H9 (cell line): ENCODE measurements around the gene PTPN7. TPM values are rescaled to one million over a fixed set of nuclear protein-coding genes. Genes with fewer than 3 reads are reported as not detected.

Experiments
- DNase-seq: peaks from one replicate; pipeline ENCODE4 v3.0.0-alpha.2; 2017
- H2AFZ ChIP-seq: one replicate; pipeline ENCODE4 v1.6.1; 2013; ENCODE audit warnings: mild to moderate bottlenecking, low read length, control low read depth, moderate library complexity
- H2AK5ac ChIP-seq: 2 replicates; pipeline ENCODE4 v1.6.1; 2013; ENCODE audit warnings: low read length, control low read depth, mixed read lengths; ENCODE audit not compliant: insufficient read length
- H2BK120ac ChIP-seq: one replicate; pipeline ENCODE4 v1.6.1; 2013; ENCODE audit warnings: low read depth, mild to moderate bottlenecking, low read length, control low read depth, inconsistent platforms; ENCODE audit not compliant: poor library complexity, severe bottlenecking
- H2BK12ac ChIP-seq: 2 replicates; pipeline ENCODE4 v1.6.1; 2013; ENCODE audit warnings: low read length, control low read depth, mixed read lengths, low read depth; ENCODE audit not compliant: insufficient read length
- H2BK15ac ChIP-seq: 2 replicates; pipeline ENCODE4 v1.6.1; 2013; ENCODE audit warnings: low read depth, low read length, control low read depth
- H2BK20ac ChIP-seq: one replicate; pipeline ENCODE4 v1.6.1; 2013; ENCODE audit warnings: low read depth, mild to moderate bottlenecking, low read length, control low read depth, inconsistent platforms; ENCODE audit not compliant: poor library complexity, severe bottlenecking
- H2BK5ac ChIP-seq: 2 replicates; pipeline ENCODE4 v1.6.1; 2013; ENCODE audit warnings: low read length, control low read depth, mixed read lengths; ENCODE audit not compliant: insufficient read length
- H3K14ac ChIP-seq: 2 replicates; pipeline ENCODE4 v1.6.1; 2013; ENCODE audit warnings: low read length, control low read depth; ENCODE audit not compliant: insufficient read depth
- H3K18ac ChIP-seq: 2 replicates; pipeline ENCODE4 v1.6.1; 2013; ENCODE audit warnings: low read depth, mild to moderate bottlenecking, mixed read lengths, low read length, control low read depth; ENCODE audit not compliant: insufficient read length
- H3K23ac ChIP-seq: 2 replicates; pipeline ENCODE4 v1.6.1; 2013; ENCODE audit warnings: low read length, control low read depth, mixed read lengths, low read depth; ENCODE audit not compliant: insufficient read length
- H3K23me2 ChIP-seq: 2 replicates; pipeline ENCODE4 v1.6.1; 2013; ENCODE audit warnings: low read depth, mild to moderate bottlenecking, mixed read lengths, low read length, control low read depth; ENCODE audit not compliant: insufficient read length, poor library complexity, severe bottlenecking
- H3K27ac ChIP-seq: 2 replicates; pipeline ENCODE4 v1.5.1; 2013; ENCODE audit warnings: low read length, control low read depth, mixed read lengths, low read depth; ENCODE audit not compliant: insufficient read length
- H3K27me3 ChIP-seq: 2 replicates; pipeline ENCODE4 v1.6.1; 2013; ENCODE audit warnings: low read length, control low read depth, inconsistent platforms; ENCODE audit not compliant: insufficient read depth
- H3K4ac ChIP-seq: 2 replicates; pipeline ENCODE4 v1.6.1; 2013; ENCODE audit warnings: low read depth, mild to moderate bottlenecking, control low read depth, inconsistent platforms, low read length, moderate library complexity
- H3K4me1 ChIP-seq: 2 replicates; pipeline ENCODE4 v1.6.1; 2013; ENCODE audit warnings: low read length, control low read depth, inconsistent platforms; ENCODE audit not compliant: insufficient read depth
- H3K4me2 ChIP-seq: 2 replicates; pipeline ENCODE4 v1.6.1; 2013; ENCODE audit warnings: low read length, control low read depth, mixed read lengths; ENCODE audit not compliant: insufficient read length, insufficient read depth
- H3K56ac ChIP-seq: 2 replicates; pipeline ENCODE4 v1.6.1; 2013; ENCODE audit warnings: low read depth, mild to moderate bottlenecking, mixed read lengths, low read length, control low read depth; ENCODE audit not compliant: insufficient read length
- H3K79me1 ChIP-seq: 2 replicates; pipeline ENCODE4 v1.6.1; 2013; ENCODE audit warnings: low read depth, mild to moderate bottlenecking, moderate library complexity, low read length, control low read depth, inconsistent platforms; ENCODE audit not compliant: insufficient read depth, poor library complexity, severe bottlenecking
- H3K79me2 ChIP-seq: 2 replicates; pipeline ENCODE4 v1.6.1; 2013; ENCODE audit warnings: low read length, control low read depth, inconsistent platforms; ENCODE audit not compliant: insufficient read depth
- H3K9ac ChIP-seq: 2 replicates; pipeline ENCODE4 v1.6.1; 2013; ENCODE audit warnings: low read length, control low read depth, mixed read lengths; ENCODE audit not compliant: insufficient read length; ENCODE audit errors: extremely low read depth
- H3K9me3 ChIP-seq: one replicate; pipeline ENCODE4 v1.6.1; 2013; ENCODE audit warnings: low read depth, low read length, inconsistent platforms; ENCODE audit not compliant: control insufficient read depth
- H3T11ph ChIP-seq: one replicate; pipeline ENCODE4 v1.6.1; 2013; ENCODE audit warnings: mild to moderate bottlenecking, low read length, control low read depth, inconsistent platforms
- H4K20me1 ChIP-seq: one replicate; pipeline ENCODE4 v1.6.1; 2013; ENCODE audit not compliant: control insufficient read depth, insufficient read length, insufficient read depth
- H4K5ac ChIP-seq: 2 replicates; pipeline ENCODE4 v1.6.1; 2013; ENCODE audit warnings: low read depth, mild to moderate bottlenecking, mixed read lengths, low read length, control low read depth; ENCODE audit not compliant: insufficient read length
- H4K8ac ChIP-seq: replicated peaks from 2 replicates; pipeline ENCODE4 v1.6.1; 2013; ENCODE audit warnings: low read length, control low read depth, mixed read lengths, low read depth; ENCODE audit not compliant: insufficient read length
- H4K91ac ChIP-seq: 2 replicates; pipeline ENCODE4 v1.6.1; 2013; ENCODE audit warnings: low read depth, mild to moderate bottlenecking, moderate library complexity, mixed read lengths, low read length, control low read depth; ENCODE audit not compliant: insufficient read length
- H3K27ac Mint-ChIP-seq, 3 experiments: 2 replicates in 2 of 3; 3 replicates in 1 of 3; pipeline ENCODE4 v1.8.0; 2020 to 2021; ENCODE audit warnings: mixed read lengths in 3 of 3, mild to moderate bottlenecking in 1 of 3, moderate library complexity in 1 of 3
- H3K27me3 Mint-ChIP-seq: 2 replicates; pipeline ENCODE4 v1.8.0; 2021; ENCODE audit warnings: low read depth, mild to moderate bottlenecking, moderate library complexity, mixed read lengths
- H3K36me3 Mint-ChIP-seq, 3 experiments: 2 replicates in 2 of 3; 3 replicates in 1 of 3; pipeline ENCODE4 v1.8.0; 2020 to 2021; ENCODE audit warnings: low read depth in 3 of 3, mixed read lengths in 3 of 3; ENCODE audit not compliant: insufficient read depth in 1 of 3
- H3K4me1 Mint-ChIP-seq, 2 experiments: 2 replicates each; pipeline ENCODE4 v1.8.0; 2020; ENCODE audit warnings: mixed read lengths in 2 of 2
- H3K4me3 Mint-ChIP-seq, 2 experiments: 2 replicates in 1 of 2; 3 replicates in 1 of 2; pipeline ENCODE4 v1.8.0; 2020 to 2021; ENCODE audit warnings: mild to moderate bottlenecking in 2 of 2, mixed read lengths in 2 of 2, moderate library complexity in 1 of 2
- H3K9me3 Mint-ChIP-seq, 2 experiments: 2 replicates in 1 of 2; 3 replicates in 1 of 2; pipeline ENCODE4 v1.8.0; 2020; ENCODE audit warnings: mild to moderate bottlenecking in 2 of 2, mixed read lengths in 2 of 2, moderate library complexity in 1 of 2
- CTCF ChIP-seq: fragments of 200-600 bp; sonication (generic); conservative IDR thresholded peaks from 3 replicates; pipeline ENCODE4 v1.8.0; 2021; ENCODE audit warnings: antibody characterized with exemption, mild to moderate bottlenecking
- WGBS: extraction: QIAGEN DNeasy Blood & Tissue Kit; methylation state at CpG from one replicate; pipeline ENCODE4 v1.1.7; 2013; ENCODE audit warnings: missing lambda C conversion rate, low lambda C conversion rate, mixed read lengths; ENCODE audit not compliant: insufficient read length; ENCODE audit errors: extremely low coverage; 5-methylcytosine and 5-hydroxymethylcytosine counted together
- total RNA-seq: library from RNA; stranded (reverse); gene quantifications from 2 replicates; pipeline ENCODE4 v1.2.1, GENCODE V29; 2021

The PTPN7 gene
- total RNA-seq, 1 experiment from 2014 or later: 0.72 TPM

GRCh38 chr1:202126426-202126825 lies 34.0 kb downstream of the PTPN7 start:
- no CpG with 5 or more reads among the region's 9 CpGs for WGBS
- Mint-ChIP-seq H3K27me3 (peaks cover 9% of the 10 kb centered on the region), H3K36me3 (no peaks in the 10 kb centered on the region), H3K27ac (peak overlapping the region in 1 of 3 experiments; percentile 40; a peak in 1 of 7 replicates), H3K4me3 (no peak overlapping the region), H3K9me3 (no peaks in the 10 kb centered on the region), H3K4me1 (peaks cover 14 to 16% of the 10 kb centered on the region in 2 experiments)
- H4K8ac ChIP-seq: no peak overlapping the region
- no peak overlapping the region for H3K4ac ChIP-seq
- H3K23ac ChIP-seq: no peak overlapping the region
- no peak overlapping the region for H2BK20ac ChIP-seq
- no peaks in the 10 kb centered on the region for H3K27me3 ChIP-seq
- H2AK5ac ChIP-seq: no peak overlapping the region
- H3K4me1 ChIP-seq: 0 out of 2 replicates have a peak, but pooled peaks cover 4% of the 10 kb centered on the region
- H3K79me1 ChIP-seq: no peaks in the 10 kb centered on the region
- H3K9me3 ChIP-seq: no peaks in the 10 kb centered on the region
- no peak overlapping the region for H2AFZ ChIP-seq
- H3T11ph ChIP-seq: no peak overlapping the region
- no peak overlapping the region for H3K56ac ChIP-seq
- no peak for TF ChIP-seq CTCF
- no peak for DNase-seq
- H3K9ac ChIP-seq: no peak overlapping the region
- H2BK12ac ChIP-seq: no peak overlapping the region
- H4K91ac ChIP-seq: no peak overlapping the region
- no peak overlapping the region for H2BK5ac ChIP-seq
- 0 out of 2 replicates have a peak overlapping the region, but pooled peaks have one; percentile 22 for H3K14ac ChIP-seq
- no peak overlapping the region for H3K4me2 ChIP-seq
- no peaks in the 10 kb centered on the region for H4K20me1 ChIP-seq
- no peaks in the 10 kb centered on the region for H3K23me2 ChIP-seq
- H3K27ac ChIP-seq: no peak overlapping the region
- no peak overlapping the region for H3K18ac ChIP-seq
- H2BK120ac ChIP-seq: no peak overlapping the region
- no peaks in the 10 kb centered on the region for H3K79me2 ChIP-seq
- H2BK15ac ChIP-seq: no peak overlapping the region
- no peak overlapping the region for H4K5ac ChIP-seq
